DND-41 (cell line): ENCODE results near the gene KISS1R.

Experiments
- ATAC-seq: fragments of 200-7000 bp; cut with Tn5 transposase; 3 replicates; pipeline ENCODE4 v1.9.1; 2021; ENCODE audit warnings: low read depth; ENCODE audit not compliant: insufficient read depth
- DNase-seq: peaks from one replicate; pipeline ENCODE4 v3.0.0-alpha.2; 2020
- H2AFZ ChIP-seq: 2 replicates; pipeline ENCODE4 v1.6.0; 2012; ENCODE audit warnings: low read depth, low read length
- H3K27ac ChIP-seq: 2 replicates; pipeline ENCODE4 v1.5.1; 2012; ENCODE audit warnings: low read length, inconsistent platforms
- H3K27me3 ChIP-seq: fragments of 200-600 bp; sonication (generic); 2 replicates; pipeline ENCODE4 v1.6.0; 2012; ENCODE audit warnings: low read length, mild to moderate bottlenecking, inconsistent platforms; ENCODE audit not compliant: insufficient read depth, poor library complexity
- H3K36me3 ChIP-seq: 2 replicates; pipeline ENCODE4 v1.5.1; 2012; ENCODE audit warnings: low read length, inconsistent platforms; ENCODE audit not compliant: insufficient read depth
- H3K4me1 ChIP-seq: 2 replicates; pipeline ENCODE4 v1.5.1; 2012; ENCODE audit warnings: mild to moderate bottlenecking, low read length; ENCODE audit not compliant: insufficient read depth
- H3K4me2 ChIP-seq: 2 replicates; pipeline ENCODE4 v1.6.0; 2012; ENCODE audit warnings: mild to moderate bottlenecking, moderate library complexity, low read length, inconsistent platforms; ENCODE audit not compliant: insufficient read depth
- H3K4me3 ChIP-seq, 2 experiments: fragments of 200-600 bp in 1 of 2; shearing (Covaris generic) in 1 of 2; 2 replicates each; pipeline ENCODE4 v1.5.1; 2012 to 2016; ENCODE audit warnings: inconsistent platforms in 2 of 2, low read length in 2 of 2, mild to moderate bottlenecking in 2 of 2, low read depth in 1 of 2, moderate library complexity in 1 of 2
- H3K79me2 ChIP-seq: 2 replicates; pipeline ENCODE4 v1.6.0; 2012; ENCODE audit warnings: low read length, inconsistent platforms; ENCODE audit not compliant: insufficient read depth
- H3K9ac ChIP-seq: 2 replicates; pipeline ENCODE4 v1.6.0; 2012; ENCODE audit warnings: low read depth, mild to moderate bottlenecking, inconsistent platforms, low read length, moderate library complexity
- H3K9me3 ChIP-seq: 2 replicates; pipeline ENCODE4 v1.5.1; 2012; ENCODE audit warnings: low read length, moderate library complexity, mild to moderate bottlenecking, inconsistent platforms; ENCODE audit not compliant: insufficient read depth, severe bottlenecking
- H4K20me1 ChIP-seq: 2 replicates; pipeline ENCODE4 v1.6.0; 2012; ENCODE audit warnings: low read length; ENCODE audit not compliant: insufficient read depth
- EZH2 ChIP-seq: IDR thresholded peaks from 3 replicates; pipeline ENCODE4 v1.6.1; 2012; ENCODE audit warnings: borderline replicate concordance, low read depth, mild to moderate bottlenecking, moderate library complexity, low read length, inconsistent platforms; ENCODE audit not compliant: severe bottlenecking
- TF ChIP-seq, protein P1 (sequence below): IDR thresholded peaks from 2 replicates; pipeline ENCODE4 v1.5.1; 2012; ENCODE audit warnings: borderline replicate concordance, low read length, moderate library complexity, mild to moderate bottlenecking; ENCODE audit not compliant: poor library complexity, severe bottlenecking; ENCODE audit errors: extremely low read depth

KISS1R gene

DNA sequence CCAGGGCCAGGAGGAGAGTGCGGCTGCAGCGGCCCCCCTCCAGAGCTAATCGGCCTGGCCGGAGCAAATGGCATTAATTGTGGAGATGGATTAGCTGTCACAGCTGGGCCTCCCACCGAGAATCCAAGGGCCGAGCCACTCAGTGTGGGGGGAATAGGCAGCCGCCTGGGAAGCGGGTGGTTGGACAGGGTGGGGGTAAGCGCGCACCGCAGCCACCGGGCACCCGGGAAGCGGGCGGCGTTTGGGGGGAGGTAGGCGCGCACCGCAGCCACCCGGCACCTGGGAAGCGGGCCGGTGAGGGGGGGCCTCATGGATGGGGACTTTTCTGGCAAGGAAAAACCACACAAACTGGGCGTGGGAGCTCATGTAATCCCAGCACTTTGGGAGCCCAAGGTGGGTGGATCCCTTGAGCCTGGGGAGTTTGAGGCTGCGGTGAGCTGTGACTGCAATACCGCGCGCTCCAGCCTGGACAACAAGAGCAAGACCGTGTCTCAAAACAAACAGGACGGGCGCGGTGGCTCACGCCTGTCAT, 13.8 kb upstream of the KISS1R start:
- no peak overlapping the region for H3K27ac ChIP-seq
- TF ChIP-seq, protein P1, sequence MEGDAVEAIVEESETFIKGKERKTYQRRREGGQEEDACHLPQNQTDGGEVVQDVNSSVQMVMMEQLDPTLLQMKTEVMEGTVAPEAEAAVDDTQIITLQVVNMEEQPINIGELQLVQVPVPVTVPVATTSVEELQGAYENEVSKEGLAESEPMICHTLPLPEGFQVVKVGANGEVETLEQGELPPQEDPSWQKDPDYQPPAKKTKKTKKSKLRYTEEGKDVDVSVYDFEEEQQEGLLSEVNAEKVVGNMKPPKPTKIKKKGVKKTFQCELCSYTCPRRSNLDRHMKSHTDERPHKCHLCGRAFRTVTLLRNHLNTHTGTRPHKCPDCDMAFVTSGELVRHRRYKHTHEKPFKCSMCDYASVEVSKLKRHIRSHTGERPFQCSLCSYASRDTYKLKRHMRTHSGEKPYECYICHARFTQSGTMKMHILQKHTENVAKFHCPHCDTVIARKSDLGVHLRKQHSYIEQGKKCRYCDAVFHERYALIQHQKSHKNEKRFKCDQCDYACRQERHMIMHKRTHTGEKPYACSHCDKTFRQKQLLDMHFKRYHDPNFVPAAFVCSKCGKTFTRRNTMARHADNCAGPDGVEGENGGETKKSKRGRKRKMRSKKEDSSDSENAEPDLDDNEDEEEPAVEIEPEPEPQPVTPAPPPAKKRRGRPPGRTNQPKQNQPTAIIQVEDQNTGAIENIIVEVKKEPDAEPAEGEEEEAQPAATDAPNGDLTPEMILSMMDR: no peak
- TF ChIP-seq EZH2: no peak
- no peak overlapping the region for H3K4me2 ChIP-seq
- peaks cover 27% of the 10 kb centered on the region for H3K36me3 ChIP-seq
- no peak overlapping the region for H2AFZ ChIP-seq
- DNase-seq: no peak
- ATAC-seq: no peak
- no peak overlapping the region for H3K4me3 ChIP-seq
- H3K9me3 ChIP-seq: no peaks in the 10 kb centered on the region
- H3K9ac ChIP-seq: no peak overlapping the region
- H3K79me2 ChIP-seq: peaks cover 20% of the 10 kb centered on the region
- no peaks in the 10 kb centered on the region for H3K27me3 ChIP-seq
- H3K4me1 ChIP-seq: no peaks in the 10 kb centered on the region
- peaks cover 26% of the 10 kb centered on the region for H4K20me1 ChIP-seq

DNA sequence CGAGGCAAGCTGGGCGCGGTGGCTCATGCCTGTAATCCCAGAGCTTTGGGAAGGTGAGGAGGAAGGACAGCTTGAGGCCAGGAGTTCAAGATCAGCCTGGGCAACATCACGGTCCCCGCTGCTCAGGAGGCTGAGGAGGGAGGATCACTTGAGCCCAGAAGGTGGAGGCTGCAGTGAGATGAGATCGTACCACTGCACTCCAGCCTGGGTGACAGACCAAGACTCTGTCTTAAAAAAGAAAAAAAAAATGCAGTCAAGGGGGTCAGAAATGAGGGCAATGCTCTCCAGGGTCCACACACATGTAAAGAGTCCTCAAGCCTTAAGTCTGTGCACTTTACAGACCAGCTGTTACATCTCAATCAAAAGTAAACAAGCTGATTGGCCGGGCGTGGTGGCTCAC, 12.6 kb upstream of the KISS1R start:
- Histone ChIP-seq H3K27me3 (no peaks in the 10 kb centered on the region), H3K36me3 (peaks cover 16% of the 10 kb centered on the region; the same call in 1 of the 2 replicates), H3K79me2 (peaks cover 29% of the 10 kb centered on the region), H3K9me3 (no peaks in the 10 kb centered on the region), H2AFZ (no peak overlapping the region), H3K9ac (no peak overlapping the region), H3K4me2 (no peak overlapping the region), H4K20me1 (peaks cover 26% of the 10 kb centered on the region), H3K4me3 (no peak overlapping the region), H3K4me1 (peaks cover 4% of the 10 kb centered on the region; the same call in 1 of the 2 replicates), H3K27ac (no peak overlapping the region)
- DNase-seq (no peak), ATAC-seq (no peak)
- TF ChIP-seq, protein P1: no peak

DNA sequence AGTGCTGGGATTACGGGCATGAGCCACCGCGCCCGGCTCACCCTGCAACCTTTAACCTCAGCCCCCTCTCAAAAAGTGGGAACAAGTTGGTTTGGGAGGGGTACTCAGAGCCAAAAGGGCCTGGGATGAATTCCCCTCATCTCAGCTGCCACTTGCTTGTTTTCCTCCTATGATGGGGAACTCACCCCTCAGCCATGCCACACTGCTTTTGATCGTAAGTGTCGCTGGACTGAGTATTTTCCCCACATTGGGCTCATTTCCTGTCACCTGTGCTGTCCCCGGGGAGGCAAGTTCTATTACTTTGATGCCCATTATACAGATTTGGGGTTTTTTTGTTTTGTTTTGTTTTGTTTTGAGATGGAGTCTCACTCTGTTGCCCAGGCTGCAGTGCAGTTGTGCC, 10.7 kb upstream of the KISS1R start:
- ATAC-seq (no peak), DNase-seq (no peak)
- TF ChIP-seq, protein P1: no peak
- TF ChIP-seq EZH2: no peak
- Histone ChIP-seq H3K4me3 (no peak overlapping the region), H3K4me1 (peaks cover 4% of the 10 kb centered on the region; the same call in 1 of the 2 replicates), H3K79me2 (peaks cover 41% of the 10 kb centered on the region), H3K27me3 (no peaks in the 10 kb centered on the region), H4K20me1 (peaks cover 23% of the 10 kb centered on the region), H3K27ac (no peak overlapping the region), H3K9ac (no peak overlapping the region), H3K9me3 (no peaks in the 10 kb centered on the region), H3K36me3 (peaks cover 5% of the 10 kb centered on the region; the same call in 1 of the 2 replicates), H3K4me2 (no peak overlapping the region), H2AFZ (no peak overlapping the region)
